Inferior parietal cortex (tissue), 1 donor: ENCODE data around the gene CNGA1.
A peak's percentile ranks its signal among the peaks of the same experiment; 100 is the strongest.

Experiments used
- DNase-seq: peaks from one replicate; pipeline ENCODE4 v3.0.0-alpha.2; 2016; ENCODE audit errors: extremely low spot score

The CNGA1 gene

GRCh38 chr4:47913330-47913729 lies 103.2 kb downstream of the CNGA1 start:
- DNase-seq: peak; percentile 16

GRCh38 chr4:47907089-47907646 lies 109.3 kb downstream of the CNGA1 start:
- DNase-seq: no peak

GRCh38 chr4:47899639-47900038 lies 116.8 kb downstream of the CNGA1 start:
- DNase-seq: no peak

- no peak for DNase-seq
Measured at GRCh38 chr4:47891928-47892327, 124.6 kb downstream of the CNGA1 start.
